T-helper 9 cell (primary cell): ENCODE results near the gene ZNRD2.

Experiments used
- DNase-seq: peaks from one replicate; pipeline ENCODE4 v3.0.0-alpha.2; 2020

The ZNRD2 gene

DNA sequence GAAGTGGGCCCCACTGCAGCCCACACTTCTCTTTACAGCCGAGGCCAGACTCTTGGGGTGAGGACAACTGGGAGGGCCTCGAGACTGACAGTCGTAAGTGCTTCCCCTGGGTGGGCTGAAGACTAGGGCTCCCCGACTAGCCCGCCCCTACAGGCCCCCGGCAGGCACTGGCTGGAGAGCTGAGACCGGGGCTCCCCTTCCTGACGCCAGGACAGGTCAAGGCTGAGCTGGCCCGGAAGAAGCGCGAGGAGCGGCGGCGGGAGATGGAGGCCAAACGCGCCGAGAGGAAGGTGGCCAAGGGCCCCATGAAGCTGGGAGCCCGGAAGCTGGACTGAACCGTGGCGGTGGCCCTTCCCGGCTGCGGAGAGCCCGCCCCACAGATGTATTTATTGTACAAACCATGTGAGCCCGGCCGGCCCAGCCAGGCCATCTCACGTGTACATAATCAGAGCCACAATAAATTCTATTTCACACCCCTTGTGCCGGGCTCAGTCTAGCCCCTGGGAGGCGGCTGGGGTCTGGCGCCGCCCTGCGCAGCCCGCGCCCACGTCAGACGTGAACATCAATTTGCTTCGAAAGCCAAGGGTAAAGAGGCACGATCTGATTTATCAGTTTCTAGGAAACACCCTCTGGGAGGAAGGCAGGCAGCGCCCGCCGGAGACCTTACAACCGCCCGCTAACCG, 31.9 kb upstream of the ZNRD2 start:
- no peak for DNase-seq

- no peak for DNase-seq
Observed at GRCh38 chr11:65538915-65539743, 31.1 kb upstream of the ZNRD2 start.

GRCh38 chr11:65539744-65540289, 30.5 kb upstream of the ZNRD2 start:
- no peak for DNase-seq

DNA sequence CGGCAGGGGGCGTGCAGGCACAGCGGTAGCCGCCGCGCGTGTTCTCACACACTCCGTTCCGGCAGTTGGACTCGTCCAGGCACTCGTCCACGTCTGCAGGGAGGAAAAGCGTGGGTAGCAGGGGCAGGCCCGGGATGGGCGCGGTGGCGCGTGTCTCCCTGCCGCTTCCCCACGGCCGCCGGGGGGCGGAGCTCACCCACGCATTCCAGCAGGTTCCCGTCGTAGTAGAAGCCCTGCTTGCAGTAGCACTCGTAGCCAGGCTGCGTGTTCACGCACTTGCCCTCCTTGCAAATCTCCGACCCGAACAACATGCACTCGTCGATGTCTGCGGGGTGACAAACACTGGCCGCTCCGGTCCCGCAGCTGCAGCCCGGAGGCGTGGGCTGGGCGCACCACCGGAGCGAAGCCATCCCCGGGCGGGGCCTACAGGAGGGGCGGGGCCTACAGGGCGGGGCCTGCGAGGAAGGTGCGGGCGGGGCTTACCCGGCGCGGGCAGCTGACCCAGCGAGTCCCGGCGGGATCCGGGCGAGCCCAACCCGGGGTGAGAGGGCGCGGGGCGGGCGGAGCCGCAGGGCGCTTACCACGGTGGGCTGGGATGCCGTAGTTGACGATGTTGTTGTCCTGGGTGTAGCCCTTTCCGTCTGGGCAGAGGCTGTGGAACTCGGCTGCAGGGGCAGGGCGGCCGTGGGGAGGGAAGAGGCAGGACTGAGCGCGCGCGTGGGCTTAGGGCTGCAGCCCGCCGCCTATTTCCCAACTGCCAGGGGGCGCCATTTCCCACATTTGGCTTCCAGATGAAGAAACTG, 29.8 kb upstream of the ZNRD2 start:
- DNase-seq, result peak; percentile 87

DNA sequence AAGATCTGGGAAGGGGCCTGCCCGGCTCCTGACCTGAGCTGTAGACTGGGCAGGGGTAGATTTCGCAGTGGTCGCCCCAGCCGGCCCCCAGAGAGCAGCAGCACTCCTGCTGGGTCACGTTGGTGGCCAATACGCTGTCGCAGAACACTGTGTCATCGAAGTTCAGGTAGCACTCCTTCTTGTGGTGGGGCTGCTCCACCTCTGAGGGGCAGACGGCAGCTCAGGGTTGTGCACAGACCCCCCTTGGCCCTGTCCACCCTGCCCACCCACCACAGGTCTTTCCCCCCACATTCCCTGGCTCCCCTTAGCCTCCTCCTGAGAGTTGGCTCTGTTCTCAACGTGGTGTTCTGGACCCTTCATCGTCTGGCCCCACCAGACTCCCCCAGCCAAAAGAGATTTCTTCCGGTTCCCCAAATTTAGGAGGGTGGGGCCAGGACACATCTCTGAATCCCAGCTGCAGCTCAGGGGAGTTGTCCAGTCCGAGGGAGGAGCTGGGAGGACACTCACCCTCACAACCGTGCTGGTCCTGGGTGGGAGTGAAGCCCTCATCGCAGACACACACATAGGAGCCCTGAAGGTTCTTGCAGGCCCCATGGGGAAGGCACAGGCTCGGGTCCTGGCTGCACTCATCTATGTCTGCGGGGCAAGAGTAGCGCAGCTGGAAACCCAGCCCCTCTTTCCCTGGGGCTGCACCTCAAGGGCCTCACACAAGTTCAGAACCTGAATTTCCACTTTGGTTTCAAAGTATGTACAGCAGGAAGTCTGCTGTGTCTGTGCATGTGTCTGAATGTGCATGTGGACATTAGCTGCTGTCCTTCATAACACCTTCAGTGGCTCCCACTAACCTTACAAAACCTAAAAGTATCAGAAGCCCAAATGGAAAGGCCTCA, 28.9 kb upstream of the ZNRD2 start:
- no peak for DNase-seq

DNA sequence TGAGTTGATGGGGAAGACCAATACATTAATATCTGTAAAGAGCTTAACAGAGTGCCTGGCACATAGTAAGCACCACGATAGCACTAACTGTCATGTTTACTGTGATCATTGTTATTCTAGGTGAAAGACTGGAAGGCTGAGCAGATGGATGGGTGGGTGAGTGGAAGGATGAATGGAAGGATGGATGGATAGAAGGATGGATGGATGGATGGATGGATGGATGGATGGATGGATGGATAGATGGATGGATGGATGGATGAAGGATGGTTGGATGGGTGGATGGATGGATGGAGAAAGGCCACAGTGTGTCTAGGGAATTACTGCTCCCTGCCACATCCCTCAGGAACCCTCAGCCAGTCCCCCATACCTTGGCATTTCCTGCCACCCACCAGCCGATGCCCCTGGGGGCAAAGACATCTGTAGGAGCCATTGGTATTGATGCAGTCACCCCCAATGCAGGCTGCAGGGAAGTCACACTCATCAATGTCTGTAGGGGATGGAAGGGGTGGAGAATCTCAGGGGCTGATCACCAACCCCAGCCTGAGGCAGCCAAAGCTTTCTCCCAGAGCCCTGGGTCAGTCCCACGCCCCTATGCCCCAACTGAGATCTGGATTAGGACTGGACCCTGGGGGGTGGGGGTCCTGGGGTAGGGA, 27.4 kb upstream of the ZNRD2 start:
- no peak for DNase-seq

DNA sequence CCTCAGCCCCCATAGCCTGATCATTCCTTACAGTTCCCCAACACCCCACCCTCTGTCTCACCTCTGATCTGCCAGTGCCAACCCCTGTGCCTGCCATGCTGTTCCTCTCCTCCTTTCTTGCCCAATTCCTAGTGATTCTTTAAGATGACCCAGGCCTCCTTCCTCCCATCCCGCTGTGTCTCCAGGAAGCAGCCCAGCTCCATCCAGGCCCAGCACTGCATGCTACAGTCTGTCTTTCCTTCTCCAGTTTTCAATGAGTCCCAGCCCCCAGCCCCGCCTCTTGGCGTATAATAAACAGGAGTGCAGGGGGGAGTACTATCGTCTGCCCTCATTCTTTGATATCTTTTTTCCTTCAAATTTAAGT, 24.4 kb upstream of the ZNRD2 start:
- DNase-seq, result no peak

- peak; percentile 100 for DNase-seq
Observed at GRCh38 chr11:65546217-65546958, 23.9 kb upstream of the ZNRD2 start.

- DNase-seq, result no peak
Observed at GRCh38 chr11:65547446-65548125, 22.7 kb upstream of the ZNRD2 start.

GRCh38 chr11:65548395-65548794, 21.9 kb upstream of the ZNRD2 start:
- DNase-seq, result no peak

- no peak for DNase-seq
Observed at GRCh38 chr11:65549096-65549495, 21.2 kb upstream of the ZNRD2 start.

- peak; percentile 52 for DNase-seq
Observed at GRCh38 chr11:65551572-65552387, 18.5 kb upstream of the ZNRD2 start.

DNA sequence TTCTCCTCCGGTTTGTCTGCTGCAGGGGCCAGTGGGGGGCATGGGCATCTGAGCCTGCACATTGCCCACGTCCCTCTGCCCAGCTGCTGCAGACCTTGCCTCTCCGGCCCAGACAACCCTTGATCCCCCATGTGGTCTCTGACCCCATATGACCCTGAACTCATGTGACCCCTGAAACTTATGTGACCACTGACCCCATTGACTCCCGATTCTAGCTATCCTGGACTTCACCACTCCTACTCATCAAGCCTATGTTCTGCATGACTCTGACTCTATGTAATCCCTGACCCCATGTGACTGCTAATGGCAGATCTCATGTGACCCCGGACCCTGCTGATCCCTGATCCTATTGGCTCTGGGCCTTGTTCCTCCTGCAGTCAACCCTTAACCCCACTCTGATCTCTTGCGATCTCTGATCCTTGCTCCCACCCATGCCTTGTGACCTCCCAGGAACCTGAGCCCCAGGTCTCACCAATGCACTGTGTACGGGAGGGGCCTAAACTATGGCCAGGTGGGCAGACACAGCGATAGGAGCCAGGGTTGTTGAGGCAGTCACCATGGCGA, 17.8 kb upstream of the ZNRD2 start:
- DNase-seq, result no peak

DNA sequence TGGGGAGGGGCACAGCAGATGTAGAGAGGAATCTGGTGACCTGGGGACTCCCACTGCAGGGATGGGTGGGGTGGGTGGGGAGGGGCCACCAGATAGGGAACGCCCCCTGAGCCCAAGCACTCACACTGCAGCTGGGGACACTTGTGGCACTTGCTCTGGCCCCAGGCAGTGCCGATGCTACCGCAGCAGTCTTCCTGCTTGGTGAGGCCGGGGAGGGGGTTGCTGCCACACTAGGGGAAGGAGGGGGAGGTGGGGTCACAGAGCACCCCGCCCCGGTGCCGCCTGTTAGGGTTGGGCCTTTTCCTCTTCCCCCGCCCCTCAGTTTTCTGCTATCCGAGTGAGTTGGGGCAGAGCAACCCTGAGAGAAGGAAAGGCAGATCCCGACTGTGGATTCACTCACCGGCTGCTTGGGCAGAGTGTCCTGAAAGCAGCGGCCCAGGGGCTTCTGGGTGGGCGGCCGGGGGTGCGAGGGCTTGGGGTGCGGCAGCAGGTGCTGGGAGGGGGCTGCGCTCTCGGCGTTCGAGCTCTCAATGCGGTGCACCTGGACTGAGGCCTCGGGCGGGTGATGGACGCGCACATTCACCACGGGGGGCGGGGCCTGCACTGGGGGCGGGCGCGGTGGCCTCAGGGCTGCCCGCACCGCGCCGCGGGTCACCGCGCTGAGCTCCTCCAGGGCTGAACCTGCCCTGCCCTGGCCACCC, 16.8 kb upstream of the ZNRD2 start:
- peak; percentile 67 for DNase-seq

DNA sequence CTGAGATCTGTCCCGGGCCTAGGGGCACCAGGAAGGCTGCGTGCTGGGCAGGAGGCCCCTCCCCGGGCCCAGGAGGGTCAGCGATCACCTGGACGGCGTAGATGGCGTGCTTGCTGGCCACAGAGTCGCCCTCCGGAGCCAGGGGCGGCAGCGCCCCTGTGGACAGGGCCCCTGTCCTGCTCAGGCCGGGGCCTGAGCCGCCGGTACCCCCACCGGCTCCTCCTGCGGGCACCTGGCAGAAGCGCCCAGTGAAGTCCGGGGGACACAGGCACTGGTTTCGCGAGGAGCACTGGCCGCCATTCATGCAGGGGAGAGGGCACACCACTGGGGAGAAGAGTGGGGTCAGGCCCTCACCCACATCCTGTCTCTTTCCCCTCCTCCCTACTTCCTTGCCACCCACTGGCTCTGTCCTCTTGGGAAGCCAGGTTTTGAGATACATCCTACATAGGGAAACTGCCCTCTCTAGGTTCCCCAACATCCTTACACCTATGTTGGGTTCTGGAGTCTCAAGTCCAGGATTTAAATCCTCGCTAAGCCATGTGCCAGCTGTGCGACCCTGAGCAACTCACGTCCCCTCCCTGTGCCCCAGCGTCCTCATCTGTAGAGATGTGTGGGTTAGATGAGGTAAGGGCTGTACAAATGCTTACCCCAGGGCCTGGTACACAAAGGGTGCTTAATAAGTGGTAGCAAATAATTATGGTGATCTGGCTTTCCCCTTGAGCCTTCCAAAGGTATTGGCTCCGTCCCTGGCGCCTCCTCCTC, 16.0 kb upstream of the ZNRD2 start:
- no peak for DNase-seq

DNA sequence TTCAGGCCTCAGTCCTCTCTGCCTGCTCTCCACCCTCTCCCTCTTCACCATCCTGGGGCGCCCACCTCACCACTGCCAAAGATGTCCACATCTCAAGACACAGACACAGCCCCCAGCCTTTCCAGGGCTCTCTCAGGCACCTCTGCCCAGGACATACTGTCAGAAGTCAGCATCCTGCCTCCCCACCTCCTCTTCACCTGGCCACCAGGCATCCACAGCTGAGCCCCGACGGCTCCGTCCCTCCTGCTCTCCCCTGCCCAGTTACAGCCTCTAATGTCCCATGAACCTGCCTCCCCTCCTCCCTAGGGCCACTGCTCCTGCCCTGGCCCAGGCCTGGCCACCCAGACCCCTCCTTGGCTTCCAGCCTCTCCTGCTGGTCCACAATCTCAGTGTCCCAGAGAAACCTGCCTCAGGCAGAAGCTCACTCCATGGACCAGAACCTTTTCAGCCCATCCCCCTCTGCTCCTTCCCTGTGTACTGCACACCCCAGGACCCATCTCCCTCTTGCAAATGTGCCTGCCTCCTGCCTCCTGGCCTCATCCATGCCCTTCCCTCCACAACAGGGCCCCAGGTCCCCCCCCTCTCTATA, 15.3 kb upstream of the ZNRD2 start:
- DNase-seq, result no peak

GRCh38 chr11:65555693-65556231, 14.5 kb upstream of the ZNRD2 start:
- DNase-seq, result no peak
